CD4-positive, alpha-beta T cell treated with Interleukin-1 beta for 1 hour (primary cell): ENCODE data around the gene RIOK2.
"Not testable (repeated sequence)": the region's sequence is repeated elsewhere in the genome, so short reads cannot be mapped to it uniquely, and the experiment has no call there.

ENCODE experiments used
- DNase-seq, 2 donors: peaks; one replicate each; pipeline ENCODE4 v3.0.0-alpha.2; 2020 to 2022

Gene RIOK2

GRCh38 chr5:97165726-97166125 is 17.3 kb downstream of the RIOK2 start:
- no peak for DNase-seq

- DNase-seq, result no peak
Observed at GRCh38 chr5:97164846-97165245, 18.2 kb downstream of the RIOK2 start.

GRCh38 chr5:97163790-97164285 is 19.2 kb downstream of the RIOK2 start:
- no peak for DNase-seq

- peak in 1 of 2 donors; percentile 44 for DNase-seq
Observed at GRCh38 chr5:97163360-97163764, 19.7 kb downstream of the RIOK2 start.

GRCh38 chr5:97162045-97162444 is 21.0 kb downstream of the RIOK2 start:
- peak; percentile 35 to 62 for DNase-seq

- DNase-seq, result no peak
Observed at GRCh38 chr5:97157689-97158088, 25.4 kb downstream of the RIOK2 start.

- no peak for DNase-seq
Observed at GRCh38 chr5:97151370-97151769, 31.7 kb downstream of the RIOK2 start.

GRCh38 chr5:97150401-97150800 is 32.6 kb downstream of the RIOK2 start:
- DNase-seq, result no peak

GRCh38 chr5:97149709-97150108 is 33.3 kb downstream of the RIOK2 start:
- DNase-seq, result no peak

- DNase-seq, result no peak
Observed at GRCh38 chr5:97148288-97148687, 34.8 kb downstream of the RIOK2 start.

GRCh38 chr5:97143704-97144103 is 39.3 kb downstream of the RIOK2 start:
- no peak for DNase-seq

- peak; percentile 9 to 41 for DNase-seq
Observed at GRCh38 chr5:97142521-97143254, 40.4 kb downstream of the RIOK2 start, which contains the start of gene LIX1. Gene LIX1 (minus strand): TSS chr5:97142611. CDS start chr5:97142576, 35 bp downstream.

- no peak for DNase-seq
Observed at GRCh38 chr5:97141539-97141938, 41.5 kb downstream of the RIOK2 start.

GRCh38 chr5:97141031-97141430 is 42.0 kb downstream of the RIOK2 start:
- DNase-seq, result no peak

- not testable (repeated sequence) for DNase-seq
Observed at GRCh38 chr5:97140250-97140649, 42.8 kb downstream of the RIOK2 start.

GRCh38 chr5:97136475-97136874 is 46.6 kb downstream of the RIOK2 start:
- DNase-seq, result no peak

GRCh38 chr5:97135868-97136267 is 47.2 kb downstream of the RIOK2 start:
- no peak for DNase-seq

- DNase-seq, result no peak
Observed at GRCh38 chr5:97134634-97135033, 48.4 kb downstream of the RIOK2 start.

- DNase-seq, result no peak
Observed at GRCh38 chr5:97133101-97133500, 49.9 kb downstream of the RIOK2 start.

- no peak for DNase-seq
Observed at GRCh38 chr5:97131921-97132320, 51.1 kb downstream of the RIOK2 start.

GRCh38 chr5:97131139-97131710 is 51.8 kb downstream of the RIOK2 start:
- no peak for DNase-seq

- no peak for DNase-seq
Observed at GRCh38 chr5:97127727-97128126, 55.3 kb downstream of the RIOK2 start.

- DNase-seq, result no peak
Observed at GRCh38 chr5:97125125-97125683, 57.8 kb downstream of the RIOK2 start.

- no peak for DNase-seq
Observed at GRCh38 chr5:97124335-97124734, 58.7 kb downstream of the RIOK2 start.
